Activated naive CD4-positive, alpha-beta T cell treated with anti-CD3 and anti-CD28 coated beads, Interleukin-2, amount 10 ng/mL, durations not matched to agents 7 days and 5 days (primary cell): ENCODE results near the gene C2orf80.
"Not testable (repeated sequence)": the region's sequence is repeated elsewhere in the genome, so short reads cannot be mapped to it uniquely, and the experiment has no call there.

Source experiments
- CTCF ChIA-PET: fragments of 350-600 bp; sonication (Branson Sonifier 250); formaldehyde crosslinking; loops from one replicate; lab custom pipeline; 2021; ENCODE audit warnings: antibody characterized with exemption; lab: Charles Lee
- DNase-seq: peaks from one replicate; pipeline ENCODE4 v3.0.0-alpha.2; 2020
- H3K27ac Mint-ChIP-seq: one replicate; pipeline ENCODE4 v1.8.0; 2021; ENCODE audit warnings: mild to moderate bottlenecking, moderate library complexity, mixed read lengths
- H3K27me3 Mint-ChIP-seq: one replicate; pipeline ENCODE4 v1.8.0; 2021; ENCODE audit warnings: mild to moderate bottlenecking, mixed read lengths
- H3K36me3 Mint-ChIP-seq: one replicate; pipeline ENCODE4 v1.8.0; 2021; ENCODE audit warnings: mixed read lengths
- H3K4me1 Mint-ChIP-seq: one replicate; pipeline ENCODE4 v1.8.0; 2021; ENCODE audit warnings: mixed read lengths
- H3K4me3 Mint-ChIP-seq: one replicate; pipeline ENCODE4 v1.8.0; 2021; ENCODE audit warnings: mild to moderate bottlenecking, moderate library complexity, mixed read lengths
- H3K9me3 Mint-ChIP-seq: one replicate; pipeline ENCODE4 v1.8.0; 2021; ENCODE audit warnings: mixed read lengths

The C2orf80 gene

GRCh38 chr2:208164951-208165755 is 24.7 kb downstream of the C2orf80 start:
- Mint-ChIP-seq H3K36me3 (no peaks in the 10 kb centered on the region), H3K4me1 (no peaks in the 10 kb centered on the region), H3K9me3 (no peaks in the 10 kb centered on the region), H3K4me3 (no peak overlapping the region), H3K27ac (no peak overlapping the region), H3K27me3 (peaks cover 3% of the 10 kb centered on the region)
- CTCF ChIA-PET, result interaction anchor here (2.3 kb wide), 1 partner anchor 10 kb away, joined by 13 read pairs; no protein-coding TSS in a partner anchor
- no peak for DNase-seq

GRCh38 chr2:208163489-208163888 is 26.3 kb downstream of the C2orf80 start, which contains the start of gene CRYGA:
CRYGA (minus strand) TSS chr2:208163589; CDS start chr2:208163556, 33 bp downstream.
- Mint-ChIP-seq H3K27ac (no peak within 1 kb of the TSS), H3K9me3 (no peaks in the 10 kb centered on the region), H3K4me1 (no peaks in the 10 kb centered on the region), H3K27me3 (no peaks in the 10 kb centered on the region), H3K4me3 (no peak within 1 kb of the TSS), H3K36me3 (no peaks in the 10 kb centered on the region)
- CTCF ChIA-PET, result interaction anchor here (2.3 kb wide), 1 partner anchor 12 kb away, joined by 13 read pairs; no protein-coding TSS in a partner anchor
- DNase-seq, result no peak

- Mint-ChIP-seq H3K27me3 (peaks cover 9% of the 10 kb centered on the region), H3K4me3 (no peak overlapping the region), H3K27ac (no peak overlapping the region), H3K9me3 (no peaks in the 10 kb centered on the region), H3K36me3 (no peaks in the 10 kb centered on the region), H3K4me1 (no peaks in the 10 kb centered on the region)
- CTCF ChIA-PET, result no interaction called here
- DNase-seq, result no peak
These were observed 33.4 kb downstream of the C2orf80 start for GRCh38 chr2:208156439-208156838.

GRCh38 chr2:208153156-208153555 is 36.7 kb downstream of the C2orf80 start:
- H3K4me1 Mint-ChIP-seq, result no peaks in the 10 kb centered on the region
- H3K9me3 Mint-ChIP-seq, result no peaks in the 10 kb centered on the region
- H3K36me3 Mint-ChIP-seq, result no peaks in the 10 kb centered on the region
- peaks cover 9% of the 10 kb centered on the region for H3K27me3 Mint-ChIP-seq
- H3K27ac Mint-ChIP-seq, result no peak overlapping the region
- no peak overlapping the region for H3K4me3 Mint-ChIP-seq
- DNase-seq, result no peak
- CTCF ChIA-PET, result no interaction called here

- H3K36me3 Mint-ChIP-seq, result no peaks in the 10 kb centered on the region
- no peak overlapping the region for H3K27ac Mint-ChIP-seq
- no peak for DNase-seq
- CTCF ChIA-PET, result no interaction called here
- no peaks in the 10 kb centered on the region for H3K9me3 Mint-ChIP-seq
- no peaks in the 10 kb centered on the region for H3K4me1 Mint-ChIP-seq
- H3K27me3 Mint-ChIP-seq, result peaks cover 9% of the 10 kb centered on the region
- H3K4me3 Mint-ChIP-seq, result no peak overlapping the region
These were observed 38.9 kb downstream of the C2orf80 start for GRCh38 chr2:208150956-208151355.

- DNase-seq, result no peak
- CTCF ChIA-PET, result interaction anchor here (1.0 kb wide), 1 partner anchor 813 kb away, joined by 3 read pairs; no protein-coding TSS in a partner anchor
- Mint-ChIP-seq H3K36me3 (no peaks in the 10 kb centered on the region), H3K9me3 (no peaks in the 10 kb centered on the region), H3K27ac (no peak overlapping the region), H3K4me1 (no peaks in the 10 kb centered on the region), H3K27me3 (peaks cover 6% of the 10 kb centered on the region), H3K4me3 (no peak overlapping the region)
These were observed 39.7 kb downstream of the C2orf80 start for GRCh38 chr2:208150094-208150493.

GRCh38 chr2:208148803-208149202 is 41.0 kb downstream of the C2orf80 start:
- H3K4me1 Mint-ChIP-seq, result no peaks in the 10 kb centered on the region
- H3K4me3 Mint-ChIP-seq, result no peak overlapping the region
- DNase-seq, result no peak
- H3K9me3 Mint-ChIP-seq, result no peaks in the 10 kb centered on the region
- no peaks in the 10 kb centered on the region for H3K36me3 Mint-ChIP-seq
- CTCF ChIA-PET, result no interaction called here
- peaks cover 6% of the 10 kb centered on the region for H3K27me3 Mint-ChIP-seq
- no peak overlapping the region for H3K27ac Mint-ChIP-seq

- no peaks in the 10 kb centered on the region for H3K36me3 Mint-ChIP-seq
- no peak overlapping the region for H3K27ac Mint-ChIP-seq
- no peaks in the 10 kb centered on the region for H3K9me3 Mint-ChIP-seq
- peaks cover 5% of the 10 kb centered on the region for H3K27me3 Mint-ChIP-seq
- no peak for DNase-seq
- no peak overlapping the region for H3K4me3 Mint-ChIP-seq
- no peaks in the 10 kb centered on the region for H3K4me1 Mint-ChIP-seq
- CTCF ChIA-PET, result interaction anchor here (1.4 kb wide), 1 partner anchor 28 kb away, joined by 3 read pairs; no protein-coding TSS in a partner anchor
These were observed 42.1 kb downstream of the C2orf80 start for GRCh38 chr2:208147759-208148158.

- CTCF ChIA-PET, result interaction anchor here (1.4 kb wide), 1 partner anchor 29 kb away, joined by 3 read pairs; no protein-coding TSS in a partner anchor
- DNase-seq, result no peak
- no peak overlapping the region for H3K4me3 Mint-ChIP-seq
- no peaks in the 10 kb centered on the region for H3K27me3 Mint-ChIP-seq
- no peak overlapping the region for H3K27ac Mint-ChIP-seq
- H3K9me3 Mint-ChIP-seq, result no peaks in the 10 kb centered on the region
- no peaks in the 10 kb centered on the region for H3K4me1 Mint-ChIP-seq
- no peaks in the 10 kb centered on the region for H3K36me3 Mint-ChIP-seq
These were observed 42.8 kb downstream of the C2orf80 start for GRCh38 chr2:208147008-208147407.

- no peak within 1 kb of the TSS for H3K4me3 Mint-ChIP-seq
- CTCF ChIA-PET, result interaction anchor here (0.9 kb wide), 1 partner anchor 32 kb away, joined by 4 read pairs; no protein-coding TSS in a partner anchor
- H3K36me3 Mint-ChIP-seq, result no peaks in the 10 kb centered on the region
- H3K27ac Mint-ChIP-seq, result no peak within 1 kb of the TSS
- no peaks in the 10 kb centered on the region for H3K4me1 Mint-ChIP-seq
- no peak for DNase-seq
- H3K9me3 Mint-ChIP-seq, result no peaks in the 10 kb centered on the region
- H3K27me3 Mint-ChIP-seq, result no peaks in the 10 kb centered on the region
These were observed 43.8 kb downstream of the C2orf80 start, which contains the start of gene CRYGB for GRCh38 chr2:208146006-208146405. CRYGB (minus strand) TSS chr2:208146158; CDS start chr2:208146120, 38 bp downstream.

- no peaks in the 10 kb centered on the region for H3K27me3 Mint-ChIP-seq
- H3K36me3 Mint-ChIP-seq, result no peaks in the 10 kb centered on the region
- CTCF ChIA-PET, result no interaction called here
- no peak overlapping the region for H3K4me3 Mint-ChIP-seq
- H3K4me1 Mint-ChIP-seq, result no peaks in the 10 kb centered on the region
- H3K9me3 Mint-ChIP-seq, result no peaks in the 10 kb centered on the region
- H3K27ac Mint-ChIP-seq, result no peak overlapping the region
- DNase-seq, result no peak
These were observed 46.7 kb downstream of the C2orf80 start for GRCh38 chr2:208142925-208143799.

GRCh38 chr2:208142240-208142924 is 47.4 kb downstream of the C2orf80 start:
- no peaks in the 10 kb centered on the region for H3K36me3 Mint-ChIP-seq

GRCh38 chr2:208139447-208139846 is 50.4 kb downstream of the C2orf80 start:
- Mint-ChIP-seq H3K4me1 (peaks cover 11% of the 10 kb centered on the region), H3K27me3 (no peaks in the 10 kb centered on the region), H3K27ac (no peak overlapping the region), H3K9me3 (no peaks in the 10 kb centered on the region), H3K36me3 (no peaks in the 10 kb centered on the region), H3K4me3 (no peak overlapping the region)
- CTCF ChIA-PET, result no interaction called here
- no peak for DNase-seq

More at GRCh38 chr2:208142240-208142924, 47.4 kb downstream of the C2orf80 start:
- CTCF ChIA-PET, result no interaction called here
- DNase-seq, result no peak
- no peaks in the 10 kb centered on the region for H3K27me3 Mint-ChIP-seq
- H3K9me3 Mint-ChIP-seq, result no peaks in the 10 kb centered on the region
- H3K27ac Mint-ChIP-seq, result no peak overlapping the region
- H3K4me3 Mint-ChIP-seq, result no peak overlapping the region
- no peaks in the 10 kb centered on the region for H3K4me1 Mint-ChIP-seq

GRCh38 chr2:208138334-208138733 is 51.5 kb downstream of the C2orf80 start:
- DNase-seq, CTCF ChIA-PET, H3K4me3 Mint-ChIP-seq, H3K27me3 Mint-ChIP-seq, H3K27ac Mint-ChIP-seq, H3K9me3 Mint-ChIP-seq, H3K36me3 Mint-ChIP-seq: not testable (repeated sequence)
- peaks cover 11% of the 10 kb centered on the region for H3K4me1 Mint-ChIP-seq
